Right lobe of liver (tissue), 6 donors: ENCODE data around the gene LRRFIP2. TPM values are rescaled to one million over a fixed set of nuclear protein-coding genes. Genes with fewer than 3 reads are reported as not detected.
"Not testable (repeated sequence)": the region's sequence is repeated elsewhere in the genome, so short reads cannot be mapped to it uniquely, and the experiment has no call there.

Source experiments
- ATAC-seq, 4 donors: fragments of 200-7000 bp; cut with Tn5 transposase; one replicate each; pipeline ENCODE4 v1.9.1; 2020; ENCODE audit warnings: mild to moderate bottlenecking in 4 of 4, moderate library complexity in 4 of 4
- DNase-seq, 3 donors: peaks; one replicate each; pipeline ENCODE4 v3.0.0-alpha.2; 2020
- H3K27ac ChIP-seq, 3 donors: fragments of 200-600 bp; one replicate each; pipeline ENCODE4 v1.8.0; 2022
- H3K27me3 ChIP-seq, 2 donors: fragments of 200-600 bp; one replicate each; pipeline ENCODE4 v1.8.0; 2022
- H3K36me3 ChIP-seq, 4 donors: fragments of 200-600 bp; sonication (generic) in 1 of 4; one replicate each; pipeline versions ENCODE4 v1.5.1 to v1.8.0; 2017 to 2022; ENCODE audit warnings: control low read depth in 1 of 4
- H3K4me1 ChIP-seq, 4 donors: fragments of 200-600 bp; sonication (generic) in 1 of 4; one replicate each; pipeline versions ENCODE4 v1.5.1 to v1.8.0; 2017 to 2022; ENCODE audit warnings: control low read depth in 1 of 4
- H3K4me3 ChIP-seq, 3 donors: fragments of 200-600 bp; one replicate each; pipeline ENCODE4 v1.8.0; 2022
- H3K9me3 ChIP-seq, 4 donors: fragments of 200-600 bp; sonication (generic) in 1 of 4; one replicate each; pipeline versions ENCODE4 v1.5.1 to v1.8.0; 2017 to 2022; ENCODE audit warnings: control low read depth in 1 of 4
- POLR2A ChIP-seq: fragments of 450-650 bp; IDR thresholded peaks from one replicate; pipeline ENCODE4 v1.6.1; 2017; ENCODE audit warnings: antibody characterized with exemption, mild to moderate bottlenecking
- WGBS: methylation state at CpG from one replicate; pipeline ENCODE4 v1.1.6; 2018; ENCODE audit warnings: low coverage, low lambda C conversion rate; ENCODE audit not compliant: insufficient coverage; ENCODE audit errors: missing lambda C conversion rate; 5-methylcytosine and 5-hydroxymethylcytosine counted together
- intact Hi-C, 2 donors: fragments of 100-400 bp; cut with DNase I; formaldehyde crosslinking; loops; one replicate each; pipeline versions ENCODE4 v1.11.2 to v1.14.1; 2022
- total RNA-seq, 6 experiments: library from RNA; depleted of rRNA in 2 of 6; stranded (reverse); fragments of >200 nt in 2 of 6; fragmentation: NEBNext Ultra II Directional in 3 of 6; extraction: Animal tissue kit (Norgen Biotek cat#: 25700) in 3 of 6; gene quantifications; one replicate each; pipeline versions ENCODE4 v1.1.0 to v1.2.4, GENCODE V29; 2016 to 2023
- TF ChIP-seq, protein P1 (sequence below), 4 donors: fragments of 200-600 bp in 3 of 4; fragments of 450-650 bp in 1 of 4; IDR thresholded peaks; one replicate each; pipeline versions ENCODE4 v1.5.1 to v1.8.0; 2016 to 2022; ENCODE audit warnings: antibody characterized with exemption in 4 of 4, mild to moderate bottlenecking in 2 of 4
- donor health status: DM: no; HTN: yes; CAD: no.
- donor health status: DM: no; HTN: no; CAD: no.
- donor health status: DM: no; HTN: no; CAD: no.
- donor health status: DM: no; HTN: yes; CAD: no.
- donor health status: DM: no; HTN: yes; CAD: no.

Gene LRRFIP2
- total RNA-seq, 6 experiments from 2014 or later: 32.8 to 46.1 (median 39.6) TPM

DNA sequence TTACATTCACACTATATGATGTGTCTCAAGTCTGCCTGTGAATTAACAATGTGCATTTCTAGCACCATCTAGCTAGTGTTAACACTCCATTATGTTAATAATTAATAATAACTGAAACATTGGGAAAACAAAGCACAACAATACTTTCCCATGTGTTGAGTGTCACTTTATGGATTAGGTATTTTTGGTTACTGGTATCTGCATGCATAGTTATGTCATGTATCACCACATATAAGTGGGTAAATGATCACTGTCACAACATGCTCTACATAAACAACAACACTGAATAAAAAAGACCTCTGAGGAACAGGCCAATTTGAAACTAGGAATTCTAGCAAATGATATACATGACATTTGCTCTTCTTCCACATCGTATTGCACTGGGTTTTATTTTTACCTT, 106.4 kb downstream of the LRRFIP2 start:
- ATAC-seq (no peak), DNase-seq (no peak)
- Histone ChIP-seq H3K27ac (no peak overlapping the region), H3K9me3 (no peaks in the 10 kb centered on the region), H3K4me3 (no peak overlapping the region), H3K27me3 (no peaks in the 10 kb centered on the region), H3K36me3 (peaks cover 0 to 25% (median 7%) of the 10 kb centered on the region in 4 donors), H3K4me1 (no peaks in the 10 kb centered on the region)
- TF ChIP-seq, protein P1, sequence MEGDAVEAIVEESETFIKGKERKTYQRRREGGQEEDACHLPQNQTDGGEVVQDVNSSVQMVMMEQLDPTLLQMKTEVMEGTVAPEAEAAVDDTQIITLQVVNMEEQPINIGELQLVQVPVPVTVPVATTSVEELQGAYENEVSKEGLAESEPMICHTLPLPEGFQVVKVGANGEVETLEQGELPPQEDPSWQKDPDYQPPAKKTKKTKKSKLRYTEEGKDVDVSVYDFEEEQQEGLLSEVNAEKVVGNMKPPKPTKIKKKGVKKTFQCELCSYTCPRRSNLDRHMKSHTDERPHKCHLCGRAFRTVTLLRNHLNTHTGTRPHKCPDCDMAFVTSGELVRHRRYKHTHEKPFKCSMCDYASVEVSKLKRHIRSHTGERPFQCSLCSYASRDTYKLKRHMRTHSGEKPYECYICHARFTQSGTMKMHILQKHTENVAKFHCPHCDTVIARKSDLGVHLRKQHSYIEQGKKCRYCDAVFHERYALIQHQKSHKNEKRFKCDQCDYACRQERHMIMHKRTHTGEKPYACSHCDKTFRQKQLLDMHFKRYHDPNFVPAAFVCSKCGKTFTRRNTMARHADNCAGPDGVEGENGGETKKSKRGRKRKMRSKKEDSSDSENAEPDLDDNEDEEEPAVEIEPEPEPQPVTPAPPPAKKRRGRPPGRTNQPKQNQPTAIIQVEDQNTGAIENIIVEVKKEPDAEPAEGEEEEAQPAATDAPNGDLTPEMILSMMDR (IDR thresholded peaks at IDR 0.05): no peak
- TF ChIP-seq POLR2A: no peak
- intact Hi-C loops: no loop called here
- WGBS: 61% methylated on average over 1 of the region's 1 CpG

DNA sequence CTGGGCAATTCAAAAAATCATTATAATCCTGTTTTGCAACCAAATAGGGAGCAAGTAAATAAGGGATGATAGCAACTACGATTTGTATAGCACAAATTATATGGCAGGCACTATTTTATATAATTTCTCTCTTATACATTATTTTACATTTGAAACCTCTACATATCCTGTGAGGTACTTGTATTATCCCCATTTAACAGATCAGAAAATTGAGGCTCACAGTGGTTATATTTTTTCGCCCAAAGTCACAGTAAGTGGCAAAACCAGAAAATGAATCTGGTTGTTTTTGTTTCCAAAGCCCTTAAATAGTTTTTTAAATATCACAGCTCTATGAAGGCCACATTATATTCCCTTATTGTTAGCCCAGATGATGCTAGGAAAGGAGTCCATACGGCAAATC, 106.8 kb downstream of the LRRFIP2 start:
- no peak for TF ChIP-seq POLR2A
- TF ChIP-seq, protein P1 (IDR thresholded peaks at IDR 0.05): no peak
- intact Hi-C loops: no loop called here
- no peak for DNase-seq
- no peak for ATAC-seq
- WGBS: 81% methylated on average over 3 of the region's 3 CpGs
- H3K4me1 ChIP-seq: no peaks in the 10 kb centered on the region
- H3K9me3 ChIP-seq: no peaks in the 10 kb centered on the region
- H3K36me3 ChIP-seq: peaks cover 0 to 25% (median 9%) of the 10 kb centered on the region in 4 donors
- no peaks in the 10 kb centered on the region for H3K27me3 ChIP-seq
- no peak overlapping the region for H3K4me3 ChIP-seq
- H3K27ac ChIP-seq: no peak overlapping the region

DNA sequence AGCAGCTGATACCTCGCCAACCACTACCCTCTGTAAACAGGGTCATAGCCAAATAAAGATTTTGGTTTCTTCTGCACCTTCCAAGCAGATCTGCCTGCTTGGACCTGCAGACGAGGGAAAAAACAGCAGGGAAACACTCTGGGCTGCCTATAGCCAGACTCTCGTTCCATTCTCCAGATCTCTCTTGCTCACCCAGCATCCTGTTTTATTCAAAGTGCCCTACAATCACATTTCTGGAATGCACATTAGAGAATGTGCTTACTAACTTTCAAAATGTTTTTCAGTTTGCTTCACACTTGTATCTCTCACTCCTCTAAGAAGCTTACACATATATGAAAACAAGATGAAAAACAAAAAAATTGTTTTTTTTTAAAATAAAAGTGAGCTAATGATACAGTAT, 109.6 kb downstream of the LRRFIP2 start:
- intact Hi-C loops: no loop called here
- no peaks in the 10 kb centered on the region for H3K27me3 ChIP-seq
- peaks cover 0 to 32% (median 11%) of the 10 kb centered on the region in 4 donors for H3K36me3 ChIP-seq
- H3K4me3 ChIP-seq: no peak overlapping the region
- no peak for ATAC-seq
- TF ChIP-seq POLR2A: no peak
- TF ChIP-seq, protein P1 (IDR thresholded peaks at IDR 0.05): no peak
- no peak for DNase-seq
- 76% methylated on average over 2 of the region's 3 CpGs for WGBS
- H3K4me1 ChIP-seq: no peaks in the 10 kb centered on the region
- no peaks in the 10 kb centered on the region for H3K9me3 ChIP-seq
- no peak overlapping the region for H3K27ac ChIP-seq

DNA sequence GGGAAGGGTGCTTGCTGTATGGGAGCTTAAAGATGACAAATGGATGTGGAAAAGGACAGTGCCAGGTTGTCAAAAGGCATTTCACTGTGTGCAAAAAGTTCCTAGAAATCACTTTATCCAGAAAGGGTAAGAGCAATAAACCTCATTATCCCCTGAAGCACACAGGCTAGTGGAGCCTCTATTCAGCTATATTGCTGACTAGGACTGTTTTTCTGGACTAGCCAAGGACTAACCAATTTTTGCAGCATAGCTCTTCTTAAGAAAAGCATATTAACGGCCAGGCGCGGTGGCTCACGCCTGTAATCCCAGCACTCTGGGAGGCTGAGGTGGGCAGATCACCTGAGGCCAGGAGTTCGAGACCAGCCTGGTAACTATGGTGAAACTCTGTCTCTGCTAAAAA, 116.3 kb downstream of the LRRFIP2 start:
- Histone ChIP-seq H3K4me3 (no peak overlapping the region), H3K36me3 (peaks cover 0 to 52% (median 17%) of the 10 kb centered on the region in 4 donors), H3K27me3 (no peaks in the 10 kb centered on the region), H3K9me3 (no peaks in the 10 kb centered on the region), H3K27ac (no peak overlapping the region), H3K4me1 (peaks cover 0 to 6% (median 2%) of the 10 kb centered on the region in 4 donors)
- intact Hi-C loops: no loop called here
- DNase-seq: no peak
- 95% methylated on average over 5 of the region's 5 CpGs for WGBS
- no peak for ATAC-seq
- TF ChIP-seq POLR2A: no peak
- TF ChIP-seq, protein P1 (IDR thresholded peaks at IDR 0.05): no peak

DNA sequence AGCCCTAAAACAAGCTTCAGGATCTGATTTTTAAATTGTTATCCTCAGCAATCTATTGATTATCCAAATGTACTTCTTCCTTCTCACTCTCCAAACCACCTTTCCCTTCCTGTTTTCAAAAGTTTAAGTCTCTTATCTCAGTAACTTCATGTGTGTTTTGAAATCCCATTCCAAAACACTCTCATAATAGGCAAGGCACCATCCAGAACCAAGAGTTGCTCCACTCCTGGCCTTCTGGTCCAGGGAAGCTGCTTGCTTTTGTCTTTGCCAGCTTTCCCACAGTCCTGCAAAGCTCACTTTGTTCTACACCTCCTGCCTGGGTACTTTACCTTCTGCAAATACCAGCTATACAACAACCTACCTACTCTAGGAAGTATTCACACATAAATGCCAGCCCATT, 117.6 kb downstream of the LRRFIP2 start:
- TF ChIP-seq POLR2A: no peak
- TF ChIP-seq, protein P1 (IDR thresholded peaks at IDR 0.05): no peak
- H3K9me3 ChIP-seq: no peaks in the 10 kb centered on the region
- peaks cover 0 to 14% (median 5%) of the 10 kb centered on the region in 4 donors for H3K4me1 ChIP-seq
- ATAC-seq (no peak), DNase-seq (no peak)
- no peak overlapping the region for H3K27ac ChIP-seq
- H3K36me3 ChIP-seq: peaks cover 0 to 50% (median 11%) of the 10 kb centered on the region in 4 donors
- H3K4me3 ChIP-seq: no peak overlapping the region
- intact Hi-C loops: no loop called here
- H3K27me3 ChIP-seq: no peaks in the 10 kb centered on the region

DNA sequence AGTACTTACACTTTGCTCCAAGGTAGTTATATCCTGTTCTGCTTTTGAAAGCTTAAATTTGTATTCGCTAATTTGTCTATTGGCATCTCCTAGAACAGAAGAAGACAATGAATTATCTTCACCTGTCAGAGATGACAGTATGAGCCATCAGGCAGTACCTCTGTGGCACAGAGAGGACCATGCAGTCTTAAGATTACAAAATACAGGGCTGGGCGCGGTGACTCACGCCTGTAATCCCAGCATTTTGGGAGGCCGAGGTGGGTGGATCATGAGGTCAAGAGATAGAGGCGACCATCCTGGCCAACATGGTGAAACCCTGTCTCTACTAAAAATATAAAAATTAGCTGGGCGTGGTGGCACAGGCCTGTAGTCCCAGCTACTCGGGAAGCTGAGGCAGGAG, 119.3 kb downstream of the LRRFIP2 start:
- Histone ChIP-seq H3K4me1 (peaks cover 0 to 14% (median 5%) of the 10 kb centered on the region in 4 donors), H3K36me3 (peaks cover 3 to 54% (median 18%) of the 10 kb centered on the region in 4 donors), H3K27ac (peak overlapping the region in 1 of 3 donors; percentile 5)
- intact Hi-C loops, DNase-seq, H3K27me3 ChIP-seq, H3K9me3 ChIP-seq, H3K4me3 ChIP-seq, ATAC-seq: not testable (repeated sequence)
- WGBS: 79% methylated on average over 6 of the region's 8 CpGs
